GM12878 (cell line): ENCODE measurements around the gene MAN2A1. TPM values are rescaled to one million over a fixed set of nuclear protein-coding genes. Genes with fewer than 3 reads are reported as not detected.

Experiments used
- ATAC-seq: fragments of 200-7000 bp; cut with Tn5 transposase; 3 replicates; pipeline ENCODE4 v1.9.1; 2020; ENCODE audit warnings: mild to moderate bottlenecking, moderate library complexity
- BruUV-seq: library from RNA; stranded (reverse); fragments of 400-500 nt; replicated peaks from 2 replicates; lab custom pipeline; 2021; lab: Mats Ljungman, UMichigan
- CTCF ChIA-PET: fragments of 300-600 bp; sonication (Branson Sonifier 250); formaldehyde crosslinking; extraction: SDS; loops from one replicate; lab custom pipeline; 2021; ENCODE audit warnings: inconsistent platforms; lab: Yijun Ruan, JAX
- POLR2A ChIA-PET: fragments of 350-600 bp; formaldehyde crosslinking; extraction: SDS; loops from one replicate; lab custom pipeline; 2021; ENCODE audit warnings: inconsistent platforms; lab: Charles Lee
- RAD21 ChIA-PET: fragments of 300-600 bp; sonication (Branson Sonifier 250); formaldehyde crosslinking; loops from one replicate; lab custom pipeline; 2023; ENCODE audit warnings: antibody characterized with exemption; ENCODE audit not compliant: unreplicated experiment; lab: Charles Lee
- SMC1A ChIA-PET: fragments of 300-600 bp; sonication (Branson Sonifier 250); formaldehyde crosslinking; loops from one replicate; lab custom pipeline; 2023; ENCODE audit not compliant: unreplicated experiment, uncharacterized antibody; lab: Charles Lee
- DNase-seq: peaks from one replicate; pipeline ENCODE4 v3.0.0-alpha.2; 2011; ENCODE audit warnings: low read depth, low spot score
- FAIRE-seq: peaks from 3 replicates; lab custom pipeline; 2011; peaks lifted over from hg19 to GRCh38; lab: Jason Lieb, UNC
- H2AFZ ChIP-seq: 2 replicates; pipeline ENCODE4 v1.6.0; 2011; ENCODE audit warnings: low read depth, low read length, control low read depth; ENCODE audit not compliant: control insufficient read depth
- H3K27ac ChIP-seq: 2 replicates; pipeline ENCODE4 v1.5.1; 2011; ENCODE audit warnings: control low read depth; ENCODE audit not compliant: control insufficient read depth, insufficient read depth
- H3K27me3 ChIP-seq, 2 experiments: replicated peaks in 1 of 2; 2 replicates each; pipeline versions ENCODE4 v1.6.0 to v1.6.1; 2011; ENCODE audit warnings: low read length in 1 of 2; ENCODE audit not compliant: control insufficient read depth in 2 of 2, insufficient read depth in 2 of 2
- H3K36me3 ChIP-seq, 2 experiments: 2 replicates each; pipeline ENCODE4 v1.5.1; 2011; ENCODE audit warnings: low read length in 1 of 2; ENCODE audit not compliant: control insufficient read depth in 2 of 2, insufficient read depth in 2 of 2
- H3K4me1 ChIP-seq: 2 replicates; pipeline ENCODE4 v1.6.1; 2011; ENCODE audit warnings: mild to moderate bottlenecking, low read length, moderate library complexity, mixed read lengths; ENCODE audit not compliant: control insufficient read depth, insufficient read depth
- H3K4me2 ChIP-seq: 2 replicates; pipeline ENCODE4 v1.6.0; 2011; ENCODE audit warnings: control low read depth; ENCODE audit not compliant: control insufficient read depth, insufficient read depth
- H3K4me3 ChIP-seq: fragments of 200-600 bp; sonication (generic); 2 replicates; pipeline ENCODE4 v1.5.1; 2016
- H3K79me2 ChIP-seq: 2 replicates; pipeline ENCODE4 v1.6.0; 2011; ENCODE audit warnings: low read length; ENCODE audit not compliant: control insufficient read depth, insufficient read depth
- H3K9ac ChIP-seq: 2 replicates; pipeline ENCODE4 v1.8.0; 2011; ENCODE audit warnings: low read length, control low read depth, mixed read lengths; ENCODE audit not compliant: control insufficient read depth, insufficient read depth
- H3K9me3 ChIP-seq: replicated peaks from 3 replicates; pipeline ENCODE4 v1.5.1; 2011; ENCODE audit warnings: mild to moderate bottlenecking, low read length; ENCODE audit not compliant: control insufficient read depth, insufficient read depth
- H4K20me1 ChIP-seq: 2 replicates; pipeline ENCODE4 v1.6.0; 2011; ENCODE audit not compliant: control insufficient read depth, insufficient read depth
- ATF2 ChIP-seq: IDR thresholded peaks from 2 replicates; pipeline ENCODE4 v1.6.1; 2012; ENCODE audit warnings: low read length, inconsistent platforms
- ATF3 ChIP-seq: IDR thresholded peaks from 2 replicates; pipeline ENCODE4 v1.6.1; 2011; ENCODE audit warnings: low read depth, mild to moderate bottlenecking, low read length, moderate library complexity, borderline replicate concordance; ENCODE audit errors: extremely low read depth
- CBX3 ChIP-seq: fragments of 200-600 bp; sonication (generic); IDR thresholded peaks from 2 replicates; pipeline ENCODE4 v1.6.1; 2016; ENCODE audit warnings: low read depth, borderline replicate concordance
- CREB1 ChIP-seq: IDR thresholded peaks from 2 replicates; pipeline ENCODE4 v1.6.1; 2012; ENCODE audit warnings: low read depth, mild to moderate bottlenecking, inconsistent platforms
- DPF2 ChIP-seq: fragments of 450-650 bp; IDR thresholded peaks from 2 replicates; pipeline ENCODE4 v1.6.1; 2017; ENCODE audit warnings: mild to moderate bottlenecking
- POLR2AphosphoS5 ChIP-seq: IDR thresholded peaks from 2 replicates; pipeline ENCODE4 v1.6.1; 2011; ENCODE audit warnings: mild to moderate bottlenecking, low read length, inconsistent platforms
- RFX5 ChIP-seq: IDR thresholded peaks from 2 replicates; pipeline ENCODE4 v1.6.1; 2011; ENCODE audit warnings: low read depth, low read length, improper control_type of control experiment
- STAT3 ChIP-seq: IDR thresholded peaks from 2 replicates; pipeline ENCODE4 v1.6.1; 2011; ENCODE audit warnings: low read depth, low read length, improper control_type of control experiment
- SUZ12 ChIP-seq: fragments of 200-600 bp; sonication (generic); IDR thresholded peaks from one replicate; pipeline ENCODE4 v1.6.1; 2018; ENCODE audit warnings: antibody characterized with exemption, mild to moderate bottlenecking; ENCODE audit not compliant: unreplicated experiment
- USF2 ChIP-seq: IDR thresholded peaks from 2 replicates; pipeline ENCODE4 v1.6.1; 2011; ENCODE audit warnings: low read depth, low read length, improper control_type of control experiment, borderline replicate concordance
- ZNF217 ChIP-seq: fragments of 450-650 bp; IDR thresholded peaks from 2 replicates; pipeline ENCODE4 v1.6.1; 2017; ENCODE audit warnings: antibody characterized with exemption, mild to moderate bottlenecking
- in situ Hi-C: fragments of 300-500 bp; cut with MboI; formaldehyde crosslinking; loops from 9 replicates; pipeline ENCODE4 v1.14.3; 2018; ENCODE audit warnings: mixed read lengths
- intact Hi-C: fragments of 100-400 bp; cut with micrococcal nuclease; formaldehyde crosslinking; loops from one replicate; pipeline ENCODE4 v1.14.2; 2022; ENCODE audit not compliant: unreplicated experiment
- polyA plus RNA-seq, 11 experiments: library from polyadenylated mRNA; depleted of rRNA in 4 of 11; unstranded in 6 of 11; stranded (reverse) in 5 of 11; fragments of >200 nt; fragmentation: Nextera tagmentation in 4 of 11; fragmentation: Illumina TruSeq in 1 of 11; extraction: Ambion mirVana in 4 of 11; extraction: Trizol in 1 of 11; gene quantifications; 1 replicate in 1 of 11; 2 replicates in 10 of 11; pipeline versions ENCODE4 v1.2.1 to v1.2.3, GENCODE V29; 2011 to 2016; ENCODE audit warnings: inconsistent platforms in 2 of 11, missing spikeins in 2 of 11, low read depth in 1 of 11
- total RNA-seq, 4 experiments: library from RNA; depleted of rRNA in 3 of 4; stranded (reverse); fragments of >200 nt in 3 of 4; fragmentation: Illumina TruSeq in 1 of 4; extraction: Trizol in 1 of 4; gene quantifications; 2 replicates each; pipeline versions ENCODE4 v1.2.1 to v1.2.3, GENCODE V29; 2013 to 2021

The MAN2A1 gene
- total and polyA plus RNA-seq, 10 of the 15 experiments (the other 5 are each of a cell fraction or from before 2014, with no cell fraction given): 4.2 to 27.9 (median 10.5) TPM

GRCh38 chr5:109859537-109859936, 169.8 kb downstream of the MAN2A1 start:
- DNase-seq (no peak), FAIRE-seq (no peak), ATAC-seq (no peak)
- Histone ChIP-seq H3K36me3 (no peaks in the 10 kb centered on the region; a peak in 2 of 4 replicates), H3K4me2 (no peak overlapping the region), H3K4me3 (no peak overlapping the region), H3K9ac (no peak overlapping the region), H3K4me1 (no peaks in the 10 kb centered on the region), H3K79me2 (no peaks in the 10 kb centered on the region), H2AFZ (no peak overlapping the region), H3K27me3 (no peaks in the 10 kb centered on the region)
- ChIA-PET RAD21 (no interaction called here), CTCF (no interaction called here)
- BruUV-seq: no TSS peak
- in situ Hi-C loops (no loop called here), intact Hi-C loops (no loop called here)
- TF ChIP-seq CBX3: no peak
- TF ChIP-seq SUZ12: no peak
- TF ChIP-seq USF2: no peak
- no peak for TF ChIP-seq CREB1
- TF ChIP-seq ATF2: no peak
- TF ChIP-seq STAT3: no peak
- TF ChIP-seq RFX5: no peak
- no peak for TF ChIP-seq ATF3
- no peak for TF ChIP-seq DPF2
- no peak for TF ChIP-seq ZNF217
- TF ChIP-seq POLR2AphosphoS5: no peak
- TF ChIP-seq, all 136 proteins: peak for 0
- H4K20me1 ChIP-seq: no peaks in the 10 kb centered on the region
- ChIA-PET SMC1A (no interaction called here), POLR2A (no interaction called here)
- no peaks in the 10 kb centered on the region for H3K9me3 ChIP-seq
- H3K27ac ChIP-seq: no peak overlapping the region
